Measurements from ENCODE around the gene PRRT1B.

Gene PRRT1B

GRCh38 chr9:131601683-131602181 is 56.4 kb downstream of the PRRT1B start:
- H3K27ac ChIP-seq: 0 out of 2 replicates have a peak overlapping the region, but pooled peaks have one; percentile 1
- POLR2A ChIA-PET (ENCODE audit: low non-redundant PET): no interaction called here
- no peak for DNase-seq (ENCODE audit: low spot score)
- no peak for TF ChIP-seq CTCF (conservative IDR thresholded peaks at IDR 0.05; ENCODE audit: low read depth)
- CTCF ChIA-PET: interaction anchor here (0.5 to 1.5 kb wide), 6 partner anchors 11 to 179 kb away, joined by 3 to 8 read pairs (median 4); no protein-coding TSS in a partner anchor

GRCh38 chr9:131603199-131603598 is 57.9 kb downstream of the PRRT1B start:
- no peak for TF ChIP-seq CTCF (conservative IDR thresholded peaks at IDR 0.05; ENCODE audit: low read depth)
- H3K27ac ChIP-seq: peak overlapping the region; percentile 4; the same call in 1 of the 2 replicates
- no peak for DNase-seq (ENCODE audit: low spot score)
- POLR2A ChIA-PET (ENCODE audit: low non-redundant PET): no interaction called here
- CTCF ChIA-PET: interaction anchor here (0.5 to 1.6 kb wide), 4 partner anchors 12 to 1197 kb away, joined by 3 to 12 read pairs (median 4); partner anchors contain the start of gene RAPGEF1

DNA sequence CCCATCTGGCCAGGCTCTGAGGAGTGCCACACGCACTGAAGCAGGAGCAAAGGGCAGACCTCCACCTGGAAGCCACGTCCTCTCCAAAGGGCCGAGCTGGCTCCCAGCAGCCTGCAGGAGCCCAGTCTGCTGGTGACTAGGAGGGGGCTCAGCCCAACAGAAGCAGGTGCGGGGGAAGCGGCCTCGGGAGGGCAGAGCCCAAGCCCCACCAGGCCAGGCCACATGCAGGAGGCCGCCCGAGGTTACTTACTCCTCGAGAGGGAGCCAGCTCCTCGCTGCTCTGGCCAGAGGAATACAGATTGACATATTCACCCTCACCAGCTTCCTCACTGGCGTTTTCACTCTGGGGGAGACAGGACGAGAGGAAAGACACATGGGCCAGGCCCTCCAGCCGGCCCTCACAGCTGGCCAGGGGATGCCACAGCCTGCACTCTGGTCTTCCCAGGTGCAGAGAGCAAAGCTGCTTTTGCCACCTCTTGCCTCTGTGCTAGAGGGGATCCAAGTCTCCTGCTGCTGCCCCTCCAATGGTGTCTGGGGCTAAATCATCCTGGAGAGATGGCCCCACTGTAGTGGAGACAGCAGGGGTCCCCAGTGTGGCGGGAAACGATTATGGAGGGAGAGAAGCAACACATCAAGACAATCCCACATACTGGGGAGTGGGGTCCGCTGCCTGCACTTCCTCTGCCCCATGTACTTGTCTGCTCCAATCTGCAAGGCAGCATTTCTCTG is 58.6 kb downstream of the PRRT1B start:
- H3K27ac ChIP-seq: peak overlapping the region; percentile 4; the same call in 1 of the 2 replicates
- CTCF ChIA-PET: interaction anchor here (0.6 to 1.6 kb wide), 5 partner anchors 12 to 655 kb away, joined by 3 to 12 read pairs (median 4); partner anchors contain the start of gene RAPGEF1
- no peak for DNase-seq (ENCODE audit: low spot score)
- TF ChIP-seq CTCF (conservative IDR thresholded peaks at IDR 0.05; ENCODE audit: low read depth): no peak
- POLR2A ChIA-PET (ENCODE audit: low non-redundant PET): no interaction called here

GRCh38 chr9:131605770-131606590 is 60.7 kb downstream of the PRRT1B start:
- POLR2A ChIA-PET (ENCODE audit: low non-redundant PET): no interaction called here
- no peak for DNase-seq (ENCODE audit: low spot score)
- CTCF ChIA-PET: interaction anchor here (0.6 to 3.0 kb wide), 5 partner anchors 15 to 560 kb away, joined by 3 to 12 read pairs (median 3); no protein-coding TSS in a partner anchor
- H3K27ac ChIP-seq: peak overlapping the region; percentile 95
- no peak for TF ChIP-seq CTCF (conservative IDR thresholded peaks at IDR 0.05; ENCODE audit: low read depth)

DNA sequence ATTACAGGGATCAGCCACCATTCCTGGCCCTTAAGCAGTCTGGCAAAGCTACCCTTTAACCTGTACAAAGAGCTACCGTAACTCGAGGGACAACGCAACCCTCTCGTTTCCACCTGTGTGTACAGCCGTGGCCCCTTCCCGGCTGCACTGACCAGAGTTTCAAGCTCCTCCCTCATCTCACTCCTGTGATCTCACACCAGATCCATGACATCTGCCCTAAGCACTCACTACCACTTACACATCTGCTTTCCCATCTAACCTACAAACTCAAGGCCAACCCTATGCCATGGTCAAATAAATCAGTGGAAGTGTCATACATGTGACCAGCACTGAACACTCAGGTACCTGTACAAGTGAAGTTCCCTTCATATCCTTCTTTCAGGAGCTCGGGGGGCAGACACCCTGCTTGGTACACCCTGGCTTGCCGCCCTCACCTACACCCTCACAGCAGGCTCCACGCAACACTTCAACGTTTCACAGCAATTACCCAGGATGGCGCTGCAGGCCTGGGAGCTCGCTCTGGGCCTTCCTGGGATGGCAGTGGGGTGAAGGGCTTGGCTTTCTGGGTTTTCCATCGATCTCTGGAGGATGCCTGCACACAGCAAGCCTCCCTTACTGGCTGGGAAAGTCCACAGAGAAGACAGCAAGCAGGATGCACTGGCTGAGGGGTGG is 61.7 kb downstream of the PRRT1B start:
- ChIA-PET POLR2A (ENCODE audit: low non-redundant PET) (no interaction called here), CTCF (interaction anchor here (0.6 to 3.0 kb wide), 3 partner anchors 16 to 623 kb away, joined by 3 to 12 read pairs (median 3); no protein-coding TSS in a partner anchor)
- peak overlapping the region; percentile 95 for H3K27ac ChIP-seq
- TF ChIP-seq CTCF (conservative IDR thresholded peaks at IDR 0.05; ENCODE audit: low read depth): no peak
- DNase-seq (ENCODE audit: low spot score): no peak
